HEK293 (cell line): ENCODE data around the gene CDSN.

Experiments used
- CTCF ChIA-PET: fragments of 350-600 bp; formaldehyde crosslinking; extraction: SDS; loops from one replicate; lab custom pipeline; 2021; ENCODE audit warnings: antibody characterized with exemption; lab: Yijun Ruan, JAX
- POLR2A ChIA-PET: fragments of 300-600 bp; formaldehyde crosslinking; extraction: SDS; loops from one replicate; lab custom pipeline; 2020; ENCODE audit warnings: antibody characterized with exemption, inconsistent platforms; lab: Yijun Ruan, JAX
- H3K27ac ChIP-seq: fragments of 200-500 bp; sonication (Bioruptor generic); 2 replicates; pipeline ENCODE4 v1.5.1; 2014; ENCODE audit warnings: low read depth, low read length, control low read depth, inconsistent platforms; ENCODE audit errors: extremely low read depth
- H3K36me3 ChIP-seq, 2 experiments: fragments of 200-500 bp in 1 of 2; sonication (Bioruptor generic) in 1 of 2; 1 replicate in 1 of 2; 2 replicates in 1 of 2; pipeline ENCODE4 v1.5.1; 2014 to 2017; ENCODE audit warnings: inconsistent platforms in 2 of 2, low read length in 2 of 2; ENCODE audit not compliant: control insufficient read depth in 2 of 2, insufficient read depth in 1 of 2
- H3K4me1 ChIP-seq: fragments of 200-500 bp; sonication (Bioruptor generic); 2 replicates; pipeline ENCODE4 v1.5.1; 2014; ENCODE audit warnings: mild to moderate bottlenecking, low read length, inconsistent platforms; ENCODE audit not compliant: control insufficient read depth, insufficient read depth
- H3K4me3 ChIP-seq: 2 replicates; pipeline ENCODE4 v1.5.1; 2011; ENCODE audit warnings: low read depth, mild to moderate bottlenecking, control low read depth, low read length, moderate library complexity
- H3K9me3 ChIP-seq: fragments of 200-500 bp; sonication (Bioruptor generic); 2 replicates; pipeline ENCODE4 v1.5.1; 2014; ENCODE audit warnings: low read depth, low read length, inconsistent platforms; ENCODE audit not compliant: control insufficient read depth, insufficient read depth
- GLIS1 ChIP-seq: fragments of 450-650 bp; formaldehyde crosslinking; IDR thresholded peaks from 2 replicates; pipeline ENCODE4 v1.5.1; 2016; ENCODE audit warnings: missing biosample characterization, missing genetic modification characterization
- KLF8 ChIP-seq: fragments of 450-650 bp; formaldehyde crosslinking; IDR thresholded peaks from 2 replicates; pipeline ENCODE4 v1.5.1; 2016; ENCODE audit warnings: missing biosample characterization, missing genetic modification characterization
- OSR2 ChIP-seq: fragments of 450-650 bp; formaldehyde crosslinking; IDR thresholded peaks from 2 replicates; pipeline ENCODE4 v1.5.1; 2016; ENCODE audit warnings: missing biosample characterization, missing genetic modification characterization
- YY2 ChIP-seq: fragments of 450-650 bp; formaldehyde crosslinking; IDR thresholded peaks from 2 replicates; pipeline ENCODE4 v1.5.1; 2016; ENCODE audit warnings: missing biosample characterization, missing genetic modification characterization
- ZBTB7A ChIP-seq: fragments of 450-650 bp; formaldehyde crosslinking; IDR thresholded peaks from 2 replicates; pipeline ENCODE4 v1.5.1; 2016; ENCODE audit warnings: low read depth, missing biosample characterization, missing genetic modification characterization
- ZEB2 ChIP-seq: fragments of 450-650 bp; formaldehyde crosslinking; IDR thresholded peaks from 2 replicates; pipeline ENCODE4 v1.5.1; 2016; ENCODE audit warnings: missing biosample characterization, missing genetic modification characterization
- ZIC2 ChIP-seq: fragments of 450-650 bp; formaldehyde crosslinking; IDR thresholded peaks from 2 replicates; pipeline ENCODE4 v1.5.1; 2016; ENCODE audit warnings: missing biosample characterization, missing genetic modification characterization
- ZNF211 ChIP-seq: fragments of 450-650 bp; formaldehyde crosslinking; IDR thresholded peaks from 2 replicates; pipeline ENCODE4 v1.5.1; 2016; ENCODE audit warnings: low read depth, missing biosample characterization, missing genetic modification characterization
- ZNF335 ChIP-seq: fragments of 450-650 bp; formaldehyde crosslinking; conservative IDR thresholded peaks from 2 replicates; pipeline ENCODE4 v1.5.1; 2016; ENCODE audit warnings: missing biosample characterization, missing genetic modification characterization
- ZNF341 ChIP-seq: fragments of 450-650 bp; formaldehyde crosslinking; IDR thresholded peaks from 2 replicates; pipeline ENCODE4; 2016; ENCODE audit warnings: low read depth, missing biosample characterization, missing genetic modification characterization
- ZNF366 ChIP-seq: fragments of 450-650 bp; formaldehyde crosslinking; conservative IDR thresholded peaks from 2 replicates; pipeline ENCODE4 v1.5.1; 2016; ENCODE audit warnings: missing biosample characterization, missing genetic modification characterization
- ZNF391 ChIP-seq: fragments of 450-650 bp; formaldehyde crosslinking; IDR thresholded peaks from 2 replicates; pipeline ENCODE4 v1.5.1; 2016; ENCODE audit warnings: low read depth, missing biosample characterization, missing genetic modification characterization, borderline replicate concordance
- ZNF571 ChIP-seq: fragments of 450-650 bp; formaldehyde crosslinking; IDR thresholded peaks from 2 replicates; pipeline ENCODE4 v1.5.0; 2017; ENCODE audit warnings: missing biosample characterization, missing genetic modification characterization
- ZNF654 ChIP-seq: fragments of 450-650 bp; formaldehyde crosslinking; IDR thresholded peaks from 2 replicates; pipeline ENCODE4 v1.5.1; 2016; ENCODE audit warnings: low read depth, missing biosample characterization, missing genetic modification characterization
- ZNF660 ChIP-seq: fragments of 450-650 bp; IDR thresholded peaks from 2 replicates; pipeline ENCODE4 v1.5.1; 2018; ENCODE audit warnings: missing biosample characterization, mild to moderate bottlenecking, missing genetic modification characterization
- TF ChIP-seq, protein P1 (sequence below): fragments of 450-650 bp; formaldehyde crosslinking; IDR thresholded peaks from 2 replicates; pipeline ENCODE4 v1.5.1; 2016; ENCODE audit warnings: missing biosample characterization, missing genetic modification characterization, low read depth
- TF ChIP-seq, protein P2 (sequence below): fragments of 450-650 bp; formaldehyde crosslinking; IDR thresholded peaks from 2 replicates; pipeline ENCODE4 v1.5.1; 2016; ENCODE audit warnings: missing biosample characterization, missing genetic modification characterization
- TF ChIP-seq, protein P3 (sequence below): fragments of 450-650 bp; formaldehyde crosslinking; IDR thresholded peaks from 2 replicates; pipeline ENCODE4 v1.5.1; 2016; ENCODE audit warnings: missing biosample characterization, missing genetic modification characterization, borderline replicate concordance
- TF ChIP-seq, protein P4 (sequence below): fragments of 450-650 bp; formaldehyde crosslinking; IDR thresholded peaks from 2 replicates; pipeline ENCODE4 v1.5.1; 2016; ENCODE audit warnings: missing biosample characterization, missing genetic modification characterization

The CDSN gene

DNA sequence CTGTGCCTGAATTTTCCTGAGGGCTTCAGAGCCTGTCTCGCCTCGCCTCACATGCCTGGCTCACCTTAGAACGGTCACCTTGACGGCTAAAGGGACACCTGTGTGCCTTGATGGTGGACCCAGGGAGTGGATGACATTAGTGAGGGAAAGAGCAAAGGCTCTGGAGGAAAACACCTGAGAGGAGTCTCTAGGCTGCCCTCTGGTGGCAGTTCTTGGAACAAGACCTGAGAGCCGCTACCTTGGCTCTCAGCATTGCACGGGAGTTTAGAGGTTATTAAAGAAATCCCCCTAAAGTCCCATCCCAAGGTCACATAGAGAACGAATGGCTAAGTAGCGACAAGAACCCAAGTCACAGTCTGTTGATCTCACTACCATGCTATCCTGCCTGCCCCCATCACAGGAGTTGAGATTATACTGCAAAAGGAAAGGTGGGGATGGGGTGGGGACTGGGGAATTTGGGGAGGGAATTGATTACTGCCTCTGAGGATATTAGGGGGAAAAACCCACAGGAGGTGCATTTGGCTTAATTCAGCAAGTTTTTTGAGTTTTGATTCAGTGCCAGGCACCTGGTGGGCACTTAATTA is 7.9 kb upstream of the CDSN start:
- POLR2A ChIA-PET, result no interaction called here

DNA sequence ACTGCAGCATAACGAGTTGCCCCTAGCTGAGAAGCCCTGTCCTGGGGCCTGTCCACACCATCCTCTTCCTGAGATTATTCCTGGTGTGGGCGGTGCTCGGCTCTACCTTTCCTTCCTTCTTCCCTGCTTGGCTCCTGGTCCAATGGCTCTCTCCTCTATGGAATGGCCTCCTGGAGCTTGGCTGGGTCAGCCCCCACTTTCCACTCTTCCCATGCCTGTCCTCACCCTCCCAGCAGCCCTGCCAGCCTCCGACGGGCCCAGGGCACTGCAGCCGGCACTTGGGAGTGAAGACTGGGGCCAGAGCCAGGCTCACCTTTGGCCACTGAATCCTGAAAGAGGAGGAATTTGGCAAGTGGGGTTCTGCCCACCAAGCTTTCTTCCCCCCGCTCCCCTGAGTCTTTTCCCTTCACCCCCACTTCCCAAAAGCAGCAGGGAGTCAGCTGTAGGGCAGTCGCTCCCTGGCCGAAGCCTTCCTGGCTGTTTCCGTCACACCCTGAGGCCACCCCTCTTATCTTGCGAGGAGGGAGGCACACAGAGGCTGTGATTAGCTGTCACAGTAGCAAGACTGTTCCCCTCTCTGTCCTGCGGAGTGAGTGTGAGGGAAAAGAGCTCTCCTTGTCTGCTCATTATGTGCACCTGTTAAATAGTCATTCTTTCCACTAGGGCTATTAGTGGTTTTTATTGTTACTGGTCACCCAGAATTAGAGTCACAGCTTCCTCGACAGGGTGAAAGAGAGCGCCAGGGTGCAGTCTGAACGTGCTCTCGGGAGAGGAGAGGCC is 6.3 kb upstream of the CDSN start:
- H3K4me1 ChIP-seq, result peaks cover 10% of the 10 kb centered on the region
- CTCF ChIA-PET, result interaction anchor here (0.6 to 11.3 kb wide), 20 partner anchors 9 to 299 kb away, joined by 3 to 100 read pairs (median 6); partner anchors contain the start of genes C6orf15, PSORS1C1 and PSORS1C2
- H3K4me3 ChIP-seq, result no peak overlapping the region
- POLR2A ChIA-PET, result interaction anchor here (1.0 kb wide), 2 partner anchors 32 to 461 kb away, joined by 3 read pairs; partner anchors contain the start of gene TCF19
- TF ChIP-seq ZIC2 (tag by site-specific recombination), result 0 out of 2 replicates have a peak, but pooled peaks have one; percentile 14
- peak; percentile 74; the same call in 1 of the 2 replicates for TF ChIP-seq ZNF660
- TF ChIP-seq OSR2 (tag by site-specific recombination), result 0 out of 2 replicates have a peak, but pooled peaks have one; percentile 17
- peak; percentile 85 for TF ChIP-seq ZNF341 (tag by site-specific recombination)
- TF ChIP-seq ZNF571, result no peak
- TF ChIP-seq ZBTB7A (tag by site-specific recombination), result no peak
- TF ChIP-seq ZNF211 (tag by site-specific recombination), result no peak
- peak; percentile 72 for TF ChIP-seq GLIS1
- TF ChIP-seq, all 188 proteins: peak for 5
- Histone ChIP-seq H3K36me3 (no peaks in the 10 kb centered on the region), H3K27ac (no peak overlapping the region), H3K9me3 (no peaks in the 10 kb centered on the region)

More for the DNA sequence above, 7.9 kb upstream of the CDSN start:
- 0 out of 2 replicates have a peak, but pooled peaks have one; percentile 29 for TF ChIP-seq ZNF335 (tag by site-specific recombination)
- peak; percentile 36; the same call in 1 of the 2 replicates for TF ChIP-seq ZEB2
- 0 out of 2 replicates have a peak, but pooled peaks have one; percentile 31 for TF ChIP-seq ZNF366 (tag by site-specific recombination)
- no peak for TF ChIP-seq ZNF391 (tag by site-specific recombination)
- TF ChIP-seq, protein P1, sequence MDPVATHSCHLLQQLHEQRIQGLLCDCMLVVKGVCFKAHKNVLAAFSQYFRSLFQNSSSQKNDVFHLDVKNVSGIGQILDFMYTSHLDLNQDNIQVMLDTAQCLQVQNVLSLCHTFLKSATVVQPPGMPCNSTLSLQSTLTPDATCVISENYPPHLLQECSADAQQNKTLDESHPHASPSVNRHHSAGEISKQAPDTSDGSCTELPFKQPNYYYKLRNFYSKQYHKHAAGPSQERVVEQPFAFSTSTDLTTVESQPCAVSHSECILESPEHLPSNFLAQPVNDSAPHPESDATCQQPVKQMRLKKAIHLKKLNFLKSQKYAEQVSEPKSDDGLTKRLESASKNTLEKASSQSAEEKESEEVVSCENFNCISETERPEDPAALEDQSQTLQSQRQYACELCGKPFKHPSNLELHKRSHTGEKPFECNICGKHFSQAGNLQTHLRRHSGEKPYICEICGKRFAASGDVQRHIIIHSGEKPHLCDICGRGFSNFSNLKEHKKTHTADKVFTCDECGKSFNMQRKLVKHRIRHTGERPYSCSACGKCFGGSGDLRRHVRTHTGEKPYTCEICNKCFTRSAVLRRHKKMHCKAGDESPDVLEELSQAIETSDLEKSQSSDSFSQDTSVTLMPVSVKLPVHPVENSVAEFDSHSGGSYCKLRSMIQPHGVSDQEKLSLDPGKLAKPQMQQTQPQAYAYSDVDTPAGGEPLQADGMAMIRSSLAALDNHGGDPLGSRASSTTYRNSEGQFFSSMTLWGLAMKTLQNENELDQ (tag by site-specific recombination), result no peak
- no peak for TF ChIP-seq YY2
- TF ChIP-seq, protein P2, sequence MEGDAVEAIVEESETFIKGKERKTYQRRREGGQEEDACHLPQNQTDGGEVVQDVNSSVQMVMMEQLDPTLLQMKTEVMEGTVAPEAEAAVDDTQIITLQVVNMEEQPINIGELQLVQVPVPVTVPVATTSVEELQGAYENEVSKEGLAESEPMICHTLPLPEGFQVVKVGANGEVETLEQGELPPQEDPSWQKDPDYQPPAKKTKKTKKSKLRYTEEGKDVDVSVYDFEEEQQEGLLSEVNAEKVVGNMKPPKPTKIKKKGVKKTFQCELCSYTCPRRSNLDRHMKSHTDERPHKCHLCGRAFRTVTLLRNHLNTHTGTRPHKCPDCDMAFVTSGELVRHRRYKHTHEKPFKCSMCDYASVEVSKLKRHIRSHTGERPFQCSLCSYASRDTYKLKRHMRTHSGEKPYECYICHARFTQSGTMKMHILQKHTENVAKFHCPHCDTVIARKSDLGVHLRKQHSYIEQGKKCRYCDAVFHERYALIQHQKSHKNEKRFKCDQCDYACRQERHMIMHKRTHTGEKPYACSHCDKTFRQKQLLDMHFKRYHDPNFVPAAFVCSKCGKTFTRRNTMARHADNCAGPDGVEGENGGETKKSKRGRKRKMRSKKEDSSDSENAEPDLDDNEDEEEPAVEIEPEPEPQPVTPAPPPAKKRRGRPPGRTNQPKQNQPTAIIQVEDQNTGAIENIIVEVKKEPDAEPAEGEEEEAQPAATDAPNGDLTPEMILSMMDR (tag by site-specific recombination), result peak; percentile 57; the same call in 1 of the 2 replicates
- TF ChIP-seq KLF8, result no peak
- TF ChIP-seq ZNF660, result peak; percentile 36; the same call in 1 of the 2 replicates
- TF ChIP-seq, protein P3, sequence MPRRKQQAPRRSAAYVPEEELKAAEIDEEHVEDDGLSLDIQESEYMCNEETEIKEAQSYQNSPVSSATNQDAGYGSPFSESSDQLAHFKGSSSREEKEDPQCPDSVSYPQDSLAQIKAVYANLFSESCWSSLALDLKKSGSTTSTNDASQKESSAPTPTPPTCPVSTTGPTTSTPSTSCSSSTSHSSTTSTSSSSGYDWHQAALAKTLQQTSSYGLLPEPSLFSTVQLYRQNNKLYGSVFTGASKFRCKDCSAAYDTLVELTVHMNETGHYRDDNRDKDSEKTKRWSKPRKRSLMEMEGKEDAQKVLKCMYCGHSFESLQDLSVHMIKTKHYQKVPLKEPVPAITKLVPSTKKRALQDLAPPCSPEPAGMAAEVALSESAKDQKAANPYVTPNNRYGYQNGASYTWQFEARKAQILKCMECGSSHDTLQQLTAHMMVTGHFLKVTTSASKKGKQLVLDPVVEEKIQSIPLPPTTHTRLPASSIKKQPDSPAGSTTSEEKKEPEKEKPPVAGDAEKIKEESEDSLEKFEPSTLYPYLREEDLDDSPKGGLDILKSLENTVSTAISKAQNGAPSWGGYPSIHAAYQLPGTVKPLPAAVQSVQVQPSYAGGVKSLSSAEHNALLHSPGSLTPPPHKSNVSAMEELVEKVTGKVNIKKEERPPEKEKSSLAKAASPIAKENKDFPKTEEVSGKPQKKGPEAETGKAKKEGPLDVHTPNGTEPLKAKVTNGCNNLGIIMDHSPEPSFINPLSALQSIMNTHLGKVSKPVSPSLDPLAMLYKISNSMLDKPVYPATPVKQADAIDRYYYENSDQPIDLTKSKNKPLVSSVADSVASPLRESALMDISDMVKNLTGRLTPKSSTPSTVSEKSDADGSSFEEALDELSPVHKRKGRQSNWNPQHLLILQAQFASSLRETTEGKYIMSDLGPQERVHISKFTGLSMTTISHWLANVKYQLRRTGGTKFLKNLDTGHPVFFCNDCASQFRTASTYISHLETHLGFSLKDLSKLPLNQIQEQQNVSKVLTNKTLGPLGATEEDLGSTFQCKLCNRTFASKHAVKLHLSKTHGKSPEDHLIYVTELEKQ (tag by site-specific recombination), result no peak
- peak; percentile 55 for TF ChIP-seq ZNF654 (tag by site-specific recombination)
- TF ChIP-seq, protein P4, sequence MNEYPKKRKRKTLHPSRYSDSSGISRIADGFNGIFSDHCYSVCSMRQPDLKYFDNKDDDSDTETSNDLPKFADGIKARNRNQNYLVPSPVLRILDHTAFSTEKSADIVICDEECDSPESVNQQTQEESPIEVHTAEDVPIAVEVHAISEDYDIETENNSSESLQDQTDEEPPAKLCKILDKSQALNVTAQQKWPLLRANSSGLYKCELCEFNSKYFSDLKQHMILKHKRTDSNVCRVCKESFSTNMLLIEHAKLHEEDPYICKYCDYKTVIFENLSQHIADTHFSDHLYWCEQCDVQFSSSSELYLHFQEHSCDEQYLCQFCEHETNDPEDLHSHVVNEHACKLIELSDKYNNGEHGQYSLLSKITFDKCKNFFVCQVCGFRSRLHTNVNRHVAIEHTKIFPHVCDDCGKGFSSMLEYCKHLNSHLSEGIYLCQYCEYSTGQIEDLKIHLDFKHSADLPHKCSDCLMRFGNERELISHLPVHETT (tag by site-specific recombination), result no peak
- no peak overlapping the region for H3K4me3 ChIP-seq
- no peaks in the 10 kb centered on the region for H3K36me3 ChIP-seq
- 0 out of 2 replicates have a peak, but pooled peaks cover 3% of the 10 kb centered on the region for H3K4me1 ChIP-seq
- no peak overlapping the region for H3K27ac ChIP-seq
- CTCF ChIA-PET, result interaction anchor here (0.5 to 11.3 kb wide), 31 partner anchors 12 to 811 kb away, joined by 3 to 100 read pairs (median 4); partner anchors contain the start of genes C6orf15, PSORS1C1 and PSORS1C2
- H3K9me3 ChIP-seq, result no peaks in the 10 kb centered on the region
